Ishikawa (cell line): Measurements from ENCODE around the gene SGCD.

Source experiments
- CEBPB ChIP-seq: IDR thresholded peaks from 2 replicates; pipeline ENCODE4 v1.6.1; 2012
- CREB1 ChIP-seq: IDR thresholded peaks from 2 replicates; pipeline ENCODE4 v1.6.1; 2012; ENCODE audit warnings: low read depth
- EGR1 ChIP-seq: IDR thresholded peaks from 2 replicates; pipeline ENCODE4 v1.6.1; 2012
- EP300 ChIP-seq: IDR thresholded peaks from 2 replicates; pipeline ENCODE4 v1.6.1; 2012; ENCODE audit warnings: borderline replicate concordance
- FOXM1 ChIP-seq: IDR thresholded peaks from 2 replicates; pipeline ENCODE4 v1.6.1; 2012; ENCODE audit warnings: low read depth, borderline replicate concordance
- MAX ChIP-seq: IDR thresholded peaks from 2 replicates; pipeline ENCODE4 v1.6.1; 2012
- NFIC ChIP-seq: IDR thresholded peaks from 2 replicates; pipeline ENCODE4 v1.6.1; 2012
- RAD21 ChIP-seq: IDR thresholded peaks from 2 replicates; pipeline ENCODE4 v1.6.1; 2012; ENCODE audit warnings: low read depth
- REST ChIP-seq: IDR thresholded peaks from 2 replicates; pipeline ENCODE4 v1.6.1; 2012; ENCODE audit warnings: low read depth, mild to moderate bottlenecking
- TAF1 ChIP-seq: IDR thresholded peaks from 2 replicates; pipeline ENCODE4 v1.6.1; 2012; ENCODE audit warnings: low read depth, mild to moderate bottlenecking
- TCF12 ChIP-seq: IDR thresholded peaks from 2 replicates; pipeline ENCODE4 v1.6.1; 2012; ENCODE audit warnings: low read depth
- TEAD4 ChIP-seq: IDR thresholded peaks from 2 replicates; pipeline ENCODE4 v1.6.1; 2012
- USF1 ChIP-seq: IDR thresholded peaks from 2 replicates; pipeline ENCODE4 v1.6.1; 2012
- YY1 ChIP-seq: IDR thresholded peaks from 2 replicates; pipeline ENCODE4 v1.6.1; 2012; ENCODE audit warnings: low read depth
- ZBTB7A ChIP-seq: IDR thresholded peaks from 2 replicates; pipeline ENCODE4 v1.6.1; 2012; ENCODE audit warnings: low read depth

Gene SGCD

GRCh38 chr5:156359476-156359875 is 32.5 kb downstream of the SGCD start:
- TF ChIP-seq CREB1 (no peak), YY1 (no peak), ZBTB7A (no peak), CEBPB (no peak), TEAD4 (no peak), USF1 (no peak), EGR1 (no peak), NFIC (no peak), MAX (no peak), TCF12 (no peak), REST (no peak), TAF1 (no peak), EP300 (no peak)

GRCh38 chr5:156361436-156362109 is 34.6 kb downstream of the SGCD start:
- TF ChIP-seq EP300 (no peak), FOXM1 (no peak), CREB1 (no peak), NFIC (no peak), EGR1 (no peak), CEBPB (no peak), TCF12 (no peak), TAF1 (no peak), YY1 (no peak)

- TF ChIP-seq USF1, result no peak
- no peak for TF ChIP-seq FOXM1
- TF ChIP-seq YY1, result no peak
- TF ChIP-seq EP300, result no peak
- no peak for TF ChIP-seq ZBTB7A
- no peak for TF ChIP-seq NFIC
- TF ChIP-seq CEBPB, result no peak
- TF ChIP-seq CREB1, result no peak
- no peak for TF ChIP-seq TCF12
- TF ChIP-seq REST, result no peak
- no peak for TF ChIP-seq RAD21
- no peak for TF ChIP-seq TAF1
- no peak for TF ChIP-seq TEAD4
- no peak for TF ChIP-seq EGR1
- no peak for TF ChIP-seq MAX
These were observed 36.9 kb downstream of the SGCD start for GRCh38 chr5:156363861-156364260.

- TF ChIP-seq RAD21, result no peak
- no peak for TF ChIP-seq EGR1
- TF ChIP-seq CEBPB, result no peak
- no peak for TF ChIP-seq TAF1
- no peak for TF ChIP-seq TCF12
- no peak for TF ChIP-seq ZBTB7A
- no peak for TF ChIP-seq CREB1
These were observed 39.6 kb downstream of the SGCD start for GRCh38 chr5:156366521-156366920.

- no peak for TF ChIP-seq EGR1
- TF ChIP-seq ZBTB7A, result no peak
- no peak for TF ChIP-seq MAX
- no peak for TF ChIP-seq TAF1
- no peak for TF ChIP-seq CEBPB
- TF ChIP-seq TEAD4, result no peak
- no peak for TF ChIP-seq REST
- no peak for TF ChIP-seq YY1
- no peak for TF ChIP-seq EP300
- no peak for TF ChIP-seq RAD21
- TF ChIP-seq TCF12, result no peak
- no peak for TF ChIP-seq USF1
- no peak for TF ChIP-seq NFIC
- TF ChIP-seq FOXM1, result no peak
- no peak for TF ChIP-seq CREB1
These were observed 40.6 kb downstream of the SGCD start for GRCh38 chr5:156367597-156367996.
